ENCODE results near the gene NDRG2. TPM values are rescaled to one million over a fixed set of nuclear protein-coding genes. Genes with fewer than 3 reads are reported as not detected.
A peak's percentile ranks its signal among the peaks of the same experiment; 100 is the strongest.

NDRG2 gene
- polyA plus RNA-seq, 3 donors, result 6.8 to 11.7 (median 11.1) TPM

DNA sequence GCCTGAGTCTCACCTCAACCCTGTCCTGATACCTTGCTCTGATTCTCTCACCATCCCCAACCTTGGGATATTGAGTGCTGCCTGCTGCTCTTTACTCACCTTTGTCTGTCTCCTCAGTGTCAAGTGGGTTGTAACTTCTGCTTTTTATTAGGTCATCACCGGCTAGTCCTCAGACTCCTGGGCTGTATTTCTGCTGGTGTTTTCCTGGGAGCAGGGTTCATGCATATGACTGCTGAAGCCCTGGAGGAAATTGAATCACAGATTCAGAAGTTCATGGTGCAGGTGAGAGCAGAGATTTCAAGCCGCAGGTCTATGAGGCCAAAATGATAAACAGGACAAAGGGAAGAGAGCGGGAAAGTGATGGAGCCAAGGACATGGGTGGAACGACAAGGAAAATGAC, 25.3 kb downstream of the NDRG2 start:
- H3K27me3 Mint-ChIP-seq (ENCODE audit: low read depth in 3 of 3), result peaks cover 0 to 4% (median 0%) of the 10 kb centered on the region in 3 donors
- Histone ChIP-seq H3K9me3 (replicated peaks in 1 of 2; ENCODE audit: control insufficient read depth in 1 of 2, insufficient read depth in 1 of 2, low read length in 2 of 2) (no peaks in the 10 kb centered on the region), H3K4me2 (replicated peaks; ENCODE audit: extremely low read depth, low read length, poor library complexity, severe bottlenecking) (no peak overlapping the region), H3K27ac (ENCODE audit: low read depth in 1 of 2, low read length in 2 of 2) (no peak overlapping the region), H3K4me1 (ENCODE audit: control insufficient read depth in 1 of 2, insufficient read depth in 2 of 2, low read length in 2 of 2) (no peaks in the 10 kb centered on the region), H4K20me1 (ENCODE audit: insufficient read depth, low read length) (no peaks in the 10 kb centered on the region), H3K79me2 (ENCODE audit: insufficient read depth, low read length) (no peaks in the 10 kb centered on the region), H2AFZ (ENCODE audit: insufficient read depth, low read depth, low read length, poor library complexity, severe bottlenecking) (no peak overlapping the region), H3K36me3 (replicated peaks in 1 of 2; ENCODE audit: control insufficient read depth in 1 of 2, insufficient read depth in 2 of 2, low read length in 2 of 2) (peaks cover 28 to 31% of the 10 kb centered on the region in 2 donors), H3K9ac (ENCODE audit: insufficient read depth, low read length, poor library complexity, severe bottlenecking) (no peak overlapping the region), H3K27me3 (ENCODE audit: control insufficient read depth in 2 of 2, insufficient read depth in 2 of 2, low read length in 2 of 2) (no peaks in the 10 kb centered on the region), H3K4me3 (replicated peaks in 1 of 3; ENCODE audit: low read depth in 2 of 3, low read length in 3 of 3) (no peak overlapping the region)
- WGBS (ENCODE audit: insufficient coverage), result 76% methylated on average over 2 of the region's 4 CpGs
- no peaks in the 10 kb centered on the region for H3K4me1 Mint-ChIP-seq
- no peak for DNase-seq
- no peak overlapping the region for H3K27ac Mint-ChIP-seq
- no peak overlapping the region for H3K4me3 Mint-ChIP-seq
- TF ChIP-seq, protein P1, sequence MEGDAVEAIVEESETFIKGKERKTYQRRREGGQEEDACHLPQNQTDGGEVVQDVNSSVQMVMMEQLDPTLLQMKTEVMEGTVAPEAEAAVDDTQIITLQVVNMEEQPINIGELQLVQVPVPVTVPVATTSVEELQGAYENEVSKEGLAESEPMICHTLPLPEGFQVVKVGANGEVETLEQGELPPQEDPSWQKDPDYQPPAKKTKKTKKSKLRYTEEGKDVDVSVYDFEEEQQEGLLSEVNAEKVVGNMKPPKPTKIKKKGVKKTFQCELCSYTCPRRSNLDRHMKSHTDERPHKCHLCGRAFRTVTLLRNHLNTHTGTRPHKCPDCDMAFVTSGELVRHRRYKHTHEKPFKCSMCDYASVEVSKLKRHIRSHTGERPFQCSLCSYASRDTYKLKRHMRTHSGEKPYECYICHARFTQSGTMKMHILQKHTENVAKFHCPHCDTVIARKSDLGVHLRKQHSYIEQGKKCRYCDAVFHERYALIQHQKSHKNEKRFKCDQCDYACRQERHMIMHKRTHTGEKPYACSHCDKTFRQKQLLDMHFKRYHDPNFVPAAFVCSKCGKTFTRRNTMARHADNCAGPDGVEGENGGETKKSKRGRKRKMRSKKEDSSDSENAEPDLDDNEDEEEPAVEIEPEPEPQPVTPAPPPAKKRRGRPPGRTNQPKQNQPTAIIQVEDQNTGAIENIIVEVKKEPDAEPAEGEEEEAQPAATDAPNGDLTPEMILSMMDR (IDR thresholded peaks at IDR 0.05), result no peak
- intact Hi-C loops (cut with micrococcal nuclease), result no loop called here
- peaks cover 0 to 1% (median 0%) of the 10 kb centered on the region in 7 donors for H3K9me3 Mint-ChIP-seq
- H3K36me3 Mint-ChIP-seq, result peaks cover 28 to 32% of the 10 kb centered on the region in 2 donors

DNA sequence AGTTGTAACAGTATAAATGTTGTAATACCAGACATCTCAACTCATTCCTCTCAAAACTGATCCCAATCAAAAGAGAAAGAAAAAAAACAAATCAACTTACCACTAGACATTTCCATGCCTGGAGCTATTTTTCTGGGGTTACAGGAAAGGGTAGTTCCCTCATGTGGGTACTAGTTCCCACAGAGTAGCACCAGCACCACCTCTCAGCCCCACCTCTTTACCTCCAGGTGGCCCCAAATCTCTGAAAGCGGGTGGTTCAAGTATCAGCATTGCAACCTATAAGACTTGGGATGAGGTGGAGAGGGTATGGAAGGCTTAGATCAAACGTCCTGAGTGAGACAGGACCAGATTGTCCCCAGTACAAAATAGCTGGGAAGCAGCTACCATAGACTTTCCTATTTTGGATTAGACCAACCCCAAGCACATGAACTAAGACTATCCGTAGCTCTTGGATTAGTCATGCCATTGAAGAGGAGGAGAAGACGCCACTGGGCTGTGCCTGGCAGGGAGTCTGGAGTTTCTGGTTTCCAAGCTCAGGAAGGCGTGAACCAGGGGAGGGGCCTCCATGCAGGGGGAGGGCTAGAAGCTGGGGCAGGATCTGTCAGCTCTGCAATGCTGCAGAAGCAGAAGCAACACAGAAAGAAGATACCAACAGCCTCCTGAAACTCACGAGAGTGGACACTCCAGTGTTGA, 26.0 kb downstream of the NDRG2 start, which contains the start of gene SLC39A2:
TSS of gene SLC39A2 (plus strand) at position 620 of the 693 bp plus-strand sequence. CDS start 154 bp downstream, outside the sequence.
- WGBS (ENCODE audit: insufficient coverage), result 78% methylated on average over 1 of the region's 6 CpGs
- peaks cover 36 to 38% of the 10 kb centered on the region in 2 donors for H3K36me3 ChIP-seq (replicated peaks in 1 of 2; ENCODE audit: control insufficient read depth in 1 of 2, insufficient read depth in 2 of 2, low read length in 2 of 2)
- Mint-ChIP-seq H3K27ac (peak within 1 kb of the TSS in 1 of 7 donors; percentile 24), H3K27me3 (ENCODE audit: low read depth in 3 of 3) (peaks cover 0 to 3% (median 0%) of the 10 kb centered on the region in 3 donors), H3K9me3 (peaks cover 0 to 1% (median 0%) of the 10 kb centered on the region in 7 donors), H3K36me3 (peaks cover 36 to 39% of the 10 kb centered on the region in 2 donors), H3K4me1 (no peaks in the 10 kb centered on the region), H3K4me3 (no peak within 1 kb of the TSS)
- H3K79me2 ChIP-seq (ENCODE audit: insufficient read depth, low read length), result no peaks in the 10 kb centered on the region
- no peaks in the 10 kb centered on the region for H3K9me3 ChIP-seq (replicated peaks in 1 of 2; ENCODE audit: control insufficient read depth in 1 of 2, insufficient read depth in 1 of 2, low read length in 2 of 2)
- H3K9ac ChIP-seq (ENCODE audit: insufficient read depth, low read length, poor library complexity, severe bottlenecking), result no peak within 1 kb of the TSS
- TF ChIP-seq, protein P1 (IDR thresholded peaks at IDR 0.05), result no peak
- DNase-seq, result no peak
- no peaks in the 10 kb centered on the region for H4K20me1 ChIP-seq (ENCODE audit: insufficient read depth, low read length)
- H3K27me3 ChIP-seq (ENCODE audit: control insufficient read depth in 2 of 2, insufficient read depth in 2 of 2, low read length in 2 of 2), result no peaks in the 10 kb centered on the region
- no peak within 1 kb of the TSS for H3K4me2 ChIP-seq (replicated peaks; ENCODE audit: extremely low read depth, low read length, poor library complexity, severe bottlenecking)
- H3K4me3 ChIP-seq (replicated peaks in 1 of 3; ENCODE audit: low read depth in 2 of 3, low read length in 3 of 3), result no peak within 1 kb of the TSS
- H3K27ac ChIP-seq (ENCODE audit: low read depth in 1 of 2, low read length in 2 of 2), result no peak within 1 kb of the TSS
- H3K4me1 ChIP-seq (ENCODE audit: control insufficient read depth in 1 of 2, insufficient read depth in 2 of 2, low read length in 2 of 2), result no peaks in the 10 kb centered on the region
- intact Hi-C loops (cut with micrococcal nuclease), result no loop called here
- no peak within 1 kb of the TSS for H2AFZ ChIP-seq (ENCODE audit: insufficient read depth, low read depth, low read length, poor library complexity, severe bottlenecking)
